Activated CD8-positive, alpha-beta memory T cell treated with anti-CD3 and anti-CD28 coated beads, Interleukin-2, amount 50 U/mL, for 1 hour (primary cell): ENCODE results near the gene ARPP21.

Experiments
- DNase-seq: peaks from one replicate; pipeline ENCODE4 v3.0.0-alpha.2; 2020; ENCODE audit errors: extremely low read depth

Gene ARPP21

DNA sequence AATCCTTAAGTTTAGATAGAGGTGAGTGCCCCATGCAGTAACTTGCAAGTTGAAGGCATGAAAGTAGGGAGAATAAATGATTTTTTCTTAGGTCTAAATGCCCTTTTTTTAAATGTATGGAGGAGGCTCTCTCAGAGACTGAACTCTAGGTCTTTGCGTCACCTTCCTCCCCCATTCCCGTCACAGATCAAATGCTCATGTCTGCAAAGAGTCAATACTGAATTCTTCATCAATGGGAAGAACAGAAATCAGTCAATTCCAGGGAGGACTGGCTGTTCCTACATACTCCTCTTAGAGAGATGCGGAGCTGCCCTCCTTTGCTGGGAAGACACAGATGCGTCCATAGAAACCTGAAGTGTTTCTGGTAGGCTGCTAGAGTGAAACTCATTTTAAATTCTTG, 98.2 kb downstream of the ARPP21 start:
- DNase-seq, result no peak

DNA sequence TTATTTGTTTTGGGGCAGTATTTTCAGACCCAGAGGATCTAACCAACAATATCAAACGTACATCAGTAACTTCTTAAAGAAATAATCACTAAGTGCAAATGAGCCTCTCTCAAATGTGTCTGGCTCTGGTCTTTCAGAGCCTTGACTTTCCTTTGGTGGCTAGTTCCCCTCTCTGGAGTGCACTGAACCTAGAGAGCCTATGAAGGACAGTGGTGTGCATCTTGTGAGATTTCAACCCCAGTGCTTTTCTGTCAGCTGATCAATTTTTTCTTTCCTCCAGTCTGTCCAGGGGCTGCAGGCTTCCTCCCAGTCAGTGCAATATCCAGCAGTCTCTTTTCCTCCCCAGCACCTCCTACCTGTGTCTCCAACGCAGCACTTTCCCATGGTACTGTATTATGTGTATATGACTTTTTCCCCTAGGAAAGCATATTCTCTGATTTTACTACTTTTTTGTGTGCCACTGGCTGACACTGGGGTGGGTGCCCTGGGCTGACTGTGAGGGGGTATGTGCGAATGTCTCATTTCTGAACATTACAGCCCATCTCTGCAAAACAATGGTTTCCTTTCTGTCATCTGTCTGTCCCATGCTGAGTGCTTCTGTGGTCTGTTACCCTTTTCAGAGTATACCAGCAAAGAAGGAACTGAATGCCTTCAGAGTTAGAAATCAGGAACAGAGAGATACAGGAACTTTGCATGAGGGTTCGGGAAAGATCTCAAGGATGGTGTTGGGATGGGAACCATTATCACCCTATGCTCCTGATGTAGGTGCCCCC, 98.8 kb downstream of the ARPP21 start:
- DNase-seq, result no peak

GRCh38 chr3:35739181-35739809, 100.0 kb downstream of the ARPP21 start:
- DNase-seq, result no peak

DNA sequence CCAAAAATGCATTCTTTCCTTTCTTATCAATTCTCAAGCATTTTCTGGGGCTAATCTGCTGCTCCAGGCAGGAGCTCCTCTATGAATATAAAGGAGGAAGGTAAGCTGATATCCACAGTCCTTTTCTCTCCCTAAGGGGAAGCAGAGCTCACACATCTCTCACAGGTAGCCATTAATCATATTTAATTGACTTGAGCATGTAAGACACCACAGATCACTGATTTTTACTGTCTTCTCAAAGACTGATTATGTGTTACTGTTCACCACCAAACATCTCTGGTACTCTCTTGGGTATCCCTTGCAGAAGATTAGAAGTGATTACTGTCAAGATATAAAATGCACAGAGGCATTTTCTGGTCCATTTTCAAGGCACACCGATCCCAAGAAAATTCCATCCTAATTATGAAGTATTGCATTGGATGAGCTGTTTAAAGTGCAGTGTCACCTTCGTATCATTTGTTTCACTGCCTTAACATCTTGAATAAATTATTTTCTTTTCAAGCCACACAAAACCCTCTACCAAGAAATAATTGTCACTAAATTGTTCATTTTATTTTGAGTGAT, 100.7 kb downstream of the ARPP21 start:
- no peak for DNase-seq

- no peak for DNase-seq
Observed at GRCh38 chr3:35743218-35743617, 103.9 kb downstream of the ARPP21 start.

- DNase-seq, result no peak
Observed at GRCh38 chr3:35744419-35744818, 105.1 kb downstream of the ARPP21 start.

- DNase-seq, result no peak
Observed at GRCh38 chr3:35745351-35745750, 106.0 kb downstream of the ARPP21 start.

DNA sequence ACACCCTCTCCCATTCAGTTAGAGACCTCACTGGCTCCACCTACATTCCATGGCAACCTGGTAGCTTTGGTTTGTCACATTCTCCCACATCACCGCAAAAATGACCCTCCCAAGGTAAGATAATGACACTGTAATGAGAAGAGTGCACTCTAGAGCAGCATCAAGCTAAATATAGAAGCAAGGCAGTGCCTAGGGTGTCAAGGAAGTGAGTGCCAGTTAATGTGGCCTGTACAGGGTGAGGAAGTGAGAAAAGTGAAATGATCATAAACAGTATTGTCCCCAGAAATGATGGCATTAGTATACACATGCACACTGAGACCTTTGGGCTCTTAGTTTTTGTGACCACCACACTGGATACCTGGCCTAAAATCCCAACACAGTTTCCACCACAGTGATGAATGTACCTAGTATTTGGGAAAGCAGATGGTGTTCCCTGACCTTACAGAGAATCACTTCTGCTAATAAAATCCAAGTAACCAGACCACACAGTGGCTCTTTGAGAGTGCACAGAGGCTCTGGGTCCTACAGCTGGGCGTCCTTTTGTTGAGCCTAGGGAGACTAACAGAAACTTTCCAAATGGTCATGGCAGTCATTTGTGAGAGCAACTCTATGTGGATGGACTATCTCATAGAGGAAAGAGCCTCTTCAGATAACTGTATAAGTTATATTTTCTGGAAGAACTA, 106.6 kb downstream of the ARPP21 start:
- DNase-seq, result no peak

- no peak for DNase-seq
Observed at GRCh38 chr3:35746492-35746891, 107.2 kb downstream of the ARPP21 start.

DNA sequence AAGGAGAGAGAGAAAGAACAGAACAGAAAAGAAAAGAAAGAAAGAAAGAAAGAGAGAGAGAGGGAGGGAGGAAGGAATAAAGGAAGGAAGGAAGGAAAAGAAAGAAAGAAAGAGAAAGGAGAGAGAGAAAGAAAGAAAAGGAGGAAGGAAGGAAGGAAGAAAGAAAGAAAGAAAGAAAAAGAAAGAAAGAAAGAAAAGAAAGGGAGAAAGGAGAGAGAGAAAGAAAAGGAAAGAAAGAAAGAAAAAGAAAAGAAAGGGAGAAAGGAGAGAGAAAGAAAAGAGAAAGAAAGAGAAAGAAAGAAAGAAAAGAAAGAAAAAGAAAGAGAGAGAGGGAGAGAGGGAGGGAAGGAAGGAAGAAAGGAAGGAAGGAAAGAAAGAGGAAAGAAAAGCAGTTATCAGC, 108.8 kb downstream of the ARPP21 start:
- DNase-seq, result no peak

- DNase-seq, result no peak
Observed at GRCh38 chr3:35751207-35751606, 111.9 kb downstream of the ARPP21 start.

- DNase-seq, result no peak
Observed at GRCh38 chr3:35757991-35758757, 118.8 kb downstream of the ARPP21 start.

GRCh38 chr3:35760146-35760545, 120.8 kb downstream of the ARPP21 start:
- DNase-seq, result no peak

DNA sequence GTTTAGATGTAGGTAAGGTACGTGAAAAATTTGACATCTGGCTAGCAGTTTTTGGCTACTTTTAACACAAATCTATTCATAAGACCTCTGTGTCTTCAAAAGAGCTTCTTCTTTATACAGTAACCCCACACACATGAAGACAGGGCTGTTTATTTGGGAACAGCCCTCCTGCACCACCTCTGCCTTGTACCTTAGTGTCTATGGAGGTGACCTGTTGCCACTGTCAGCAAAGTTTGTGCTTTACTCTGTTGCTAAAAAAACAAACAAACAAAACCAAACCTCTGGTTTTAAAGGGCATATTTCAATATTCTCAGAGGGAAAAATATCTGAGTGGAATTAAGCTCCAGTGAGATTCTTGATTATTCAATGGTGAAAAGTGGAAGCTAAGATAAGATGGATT, 122.0 kb downstream of the ARPP21 start:
- DNase-seq, result no peak

- no peak for DNase-seq
Observed at GRCh38 chr3:35772381-35773015, 133.2 kb downstream of the ARPP21 start.

DNA sequence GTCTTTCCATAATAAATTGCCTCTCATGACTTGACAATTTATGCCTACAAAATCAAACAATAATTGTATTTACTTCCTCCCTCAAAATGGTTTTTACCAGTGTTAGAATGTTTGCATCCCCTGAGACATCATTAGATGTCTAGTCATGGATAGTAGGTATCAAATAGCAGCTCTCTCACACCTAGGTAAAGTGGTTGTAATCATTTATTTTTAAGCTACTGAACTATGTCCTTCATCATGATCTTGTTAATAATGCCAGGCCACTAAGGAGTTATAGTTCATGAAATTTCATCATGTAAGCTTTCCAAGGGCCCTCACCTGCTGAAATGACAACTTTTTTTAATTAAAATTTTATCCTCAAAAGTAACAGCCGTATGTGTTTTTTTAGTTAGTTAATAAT, 134.1 kb downstream of the ARPP21 start:
- no peak for DNase-seq

DNA sequence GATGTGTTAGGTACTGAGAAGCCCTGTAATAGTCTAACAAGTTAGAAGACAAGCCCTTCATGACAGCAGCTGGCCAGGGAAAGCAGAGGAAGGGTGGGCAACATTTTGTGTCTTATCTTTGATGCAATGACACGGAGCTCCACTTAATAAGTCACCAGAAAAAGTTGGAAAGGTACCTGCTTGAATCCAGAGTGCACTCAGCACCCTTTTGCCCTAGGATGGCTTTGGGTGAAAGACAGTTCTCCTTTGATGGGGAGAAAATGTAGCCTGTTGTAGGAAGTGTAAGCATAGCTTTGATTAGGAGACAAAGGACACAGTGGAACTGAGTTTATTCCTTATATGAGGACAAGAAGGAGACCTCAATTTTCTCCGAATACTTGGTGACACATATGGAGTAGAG, 137.0 kb downstream of the ARPP21 start:
- no peak for DNase-seq

GRCh38 chr3:35777065-35777464, 137.7 kb downstream of the ARPP21 start:
- DNase-seq, result no peak

GRCh38 chr3:35777563-35778554, 138.5 kb downstream of the ARPP21 start:
- DNase-seq, result no peak

- no peak for DNase-seq
Observed at GRCh38 chr3:35779611-35780010, 140.3 kb downstream of the ARPP21 start.
